ENCODE measurements around the gene EEF1G.

EEF1G gene

DNA sequence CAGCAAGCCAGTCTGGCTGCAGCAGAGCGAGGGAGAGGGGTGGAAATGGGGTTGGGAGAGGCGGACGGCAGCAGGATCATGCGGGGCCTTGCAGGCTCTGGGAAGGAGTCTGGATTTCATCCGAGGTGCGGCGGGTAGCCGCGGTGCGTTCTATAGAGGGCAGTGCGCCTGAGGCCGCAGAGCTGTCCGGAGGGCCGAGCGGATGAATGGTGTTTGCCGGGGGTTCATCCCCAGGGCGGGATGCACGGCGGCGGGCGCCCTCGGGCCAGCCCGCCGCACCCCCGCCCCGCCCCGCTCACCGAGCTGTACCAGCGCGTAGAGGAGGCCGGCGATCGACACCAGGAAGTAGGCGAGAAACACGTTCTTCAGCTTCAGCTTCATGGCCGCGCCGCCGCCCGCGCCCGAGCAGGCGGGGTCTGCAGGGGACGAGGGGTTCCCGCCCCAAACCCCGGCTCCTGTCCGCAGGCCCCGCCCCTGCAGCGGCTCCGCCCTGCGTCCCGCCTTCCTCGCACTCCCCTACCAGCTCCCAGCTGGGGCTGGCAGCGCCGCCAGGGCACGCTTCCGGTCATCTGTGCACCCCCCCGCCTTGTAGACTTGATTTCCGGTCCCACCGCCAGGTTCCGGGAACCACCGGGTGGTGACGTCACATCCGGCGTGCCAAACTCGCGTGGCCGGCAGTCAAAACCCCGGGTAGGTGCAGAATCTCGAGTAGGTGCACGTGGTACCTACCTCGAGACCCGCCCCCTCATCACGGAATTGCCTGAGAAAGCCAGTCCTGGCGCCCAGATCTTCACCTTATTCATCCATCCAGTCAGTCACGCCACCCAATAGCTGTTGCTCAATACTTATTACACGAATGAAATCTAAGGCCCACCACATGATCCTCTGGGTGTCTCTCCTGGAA lies 48.1 kb upstream of the EEF1G start, which contains the start of gene B3GAT3 (continued):
- TF ChIP-seq TRIM28 (IDR thresholded peaks at IDR 0.05; ENCODE audit: borderline replicate concordance, low read length), result no peak
- TF ChIP-seq ZNF843 (tag by site-specific recombination; IDR thresholded peaks at IDR 0.05), result peak; percentile 47; the same call in 1 of the 2 replicates
- no peak for TF ChIP-seq ZNF157 (tag by site-specific recombination; IDR thresholded peaks at IDR 0.05)
- TF ChIP-seq, protein P1, sequence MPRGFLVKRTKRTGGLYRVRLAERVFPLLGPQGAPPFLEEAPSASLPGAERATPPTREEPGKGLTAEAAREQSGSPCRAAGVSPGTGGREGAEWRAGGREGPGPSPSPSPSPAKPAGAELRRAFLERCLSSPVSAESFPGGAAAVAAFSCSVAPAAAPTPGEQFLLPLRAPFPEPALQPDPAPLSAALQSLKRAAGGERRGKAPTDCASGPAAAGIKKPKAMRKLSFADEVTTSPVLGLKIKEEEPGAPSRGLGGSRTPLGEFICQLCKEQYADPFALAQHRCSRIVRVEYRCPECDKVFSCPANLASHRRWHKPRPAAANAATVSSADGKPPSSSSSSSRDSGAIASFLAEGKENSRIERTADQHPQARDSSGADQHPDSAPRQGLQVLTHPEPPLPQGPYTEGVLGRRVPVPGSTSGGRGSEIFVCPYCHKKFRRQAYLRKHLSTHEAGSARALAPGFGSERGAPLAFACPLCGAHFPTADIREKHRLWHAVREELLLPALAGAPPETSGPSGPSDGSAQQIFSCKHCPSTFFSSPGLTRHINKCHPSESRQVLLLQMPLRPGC (tag by site-specific recombination; IDR thresholded peaks at IDR 0.05), result 0 out of 2 replicates have a peak, but pooled peaks have one; percentile 37
- TF ChIP-seq ZFP3 (tag by site-specific recombination; IDR thresholded peaks at IDR 0.05; ENCODE audit: low read depth), result no peak
- TF ChIP-seq, protein P2, sequence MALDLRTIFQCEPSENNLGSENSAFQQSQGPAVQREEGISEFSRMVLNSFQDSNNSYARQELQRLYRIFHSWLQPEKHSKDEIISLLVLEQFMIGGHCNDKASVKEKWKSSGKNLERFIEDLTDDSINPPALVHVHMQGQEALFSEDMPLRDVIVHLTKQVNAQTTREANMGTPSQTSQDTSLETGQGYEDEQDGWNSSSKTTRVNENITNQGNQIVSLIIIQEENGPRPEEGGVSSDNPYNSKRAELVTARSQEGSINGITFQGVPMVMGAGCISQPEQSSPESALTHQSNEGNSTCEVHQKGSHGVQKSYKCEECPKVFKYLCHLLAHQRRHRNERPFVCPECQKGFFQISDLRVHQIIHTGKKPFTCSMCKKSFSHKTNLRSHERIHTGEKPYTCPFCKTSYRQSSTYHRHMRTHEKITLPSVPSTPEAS (tag by site-specific recombination; IDR thresholded peaks at IDR 0.05), result no peak
- no peak for TF ChIP-seq ZNF19 (tag by site-specific recombination; IDR thresholded peaks at IDR 0.05; ENCODE audit: low read depth)
- TF ChIP-seq ZNF335 (tag by site-specific recombination; conservative IDR thresholded peaks at IDR 0.05), result peak; percentile 49
- TF ChIP-seq ZBTB17 (tag by site-specific recombination; IDR thresholded peaks at IDR 0.05), result peak; percentile 67
- TF ChIP-seq ZNF394 (tag by site-specific recombination; IDR thresholded peaks at IDR 0.05; ENCODE audit: borderline replicate concordance), result no peak
- no peak for TF ChIP-seq ZNF350 (tag by site-specific recombination; IDR thresholded peaks at IDR 0.05)
- TF ChIP-seq ZNF610 (tag by site-specific recombination; IDR thresholded peaks at IDR 0.05; ENCODE audit: borderline replicate concordance), result no peak
- no peak for TF ChIP-seq HOXA7 (CRISPR knock-in tag; IDR thresholded peaks at IDR 0.05; ENCODE audit: borderline replicate concordance)
- TF ChIP-seq, protein P3, sequence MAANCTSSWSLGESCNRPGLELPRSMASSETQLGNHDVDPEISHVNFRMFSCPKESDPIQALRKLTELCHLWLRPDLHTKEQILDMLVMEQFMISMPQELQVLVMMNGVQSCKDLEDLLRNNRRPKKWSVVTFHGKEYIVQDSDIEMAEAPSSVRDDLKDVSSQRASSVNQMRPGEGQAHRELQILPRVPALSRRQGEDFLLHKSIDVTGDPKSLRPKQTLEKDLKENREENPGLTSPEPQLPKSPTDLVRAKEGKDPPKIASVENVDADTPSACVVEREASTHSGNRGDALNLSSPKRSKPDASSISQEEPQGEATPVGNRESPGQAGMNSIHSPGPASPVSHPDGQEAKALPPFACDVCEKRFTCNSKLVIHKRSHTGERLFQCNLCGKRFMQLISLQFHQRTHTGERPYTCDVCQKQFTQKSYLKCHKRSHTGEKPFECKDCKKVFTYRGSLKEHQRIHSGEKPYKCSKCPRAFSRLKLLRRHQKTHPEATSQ (tag by site-specific recombination; IDR thresholded peaks at IDR 0.05), result no peak
- TF ChIP-seq ZNF211 (tag by site-specific recombination; IDR thresholded peaks at IDR 0.05; ENCODE audit: low read depth), result no peak
- TF ChIP-seq, protein P4, sequence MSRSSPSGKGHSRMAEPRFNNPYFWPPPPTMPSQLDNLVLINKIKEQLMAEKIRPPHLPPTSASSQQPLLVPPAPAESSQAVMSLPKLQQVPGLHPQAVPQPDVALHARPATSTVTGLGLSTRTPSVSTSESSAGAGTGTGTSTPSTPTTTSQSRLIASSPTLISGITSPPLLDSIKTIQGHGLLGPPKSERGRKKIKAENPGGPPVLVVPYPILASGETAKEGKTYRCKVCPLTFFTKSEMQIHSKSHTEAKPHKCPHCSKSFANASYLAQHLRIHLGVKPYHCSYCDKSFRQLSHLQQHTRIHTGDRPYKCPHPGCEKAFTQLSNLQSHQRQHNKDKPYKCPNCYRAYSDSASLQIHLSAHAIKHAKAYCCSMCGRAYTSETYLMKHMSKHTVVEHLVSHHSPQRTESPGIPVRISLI (tag by site-specific recombination; IDR thresholded peaks at IDR 0.05), result no peak
- TF ChIP-seq, protein P5, sequence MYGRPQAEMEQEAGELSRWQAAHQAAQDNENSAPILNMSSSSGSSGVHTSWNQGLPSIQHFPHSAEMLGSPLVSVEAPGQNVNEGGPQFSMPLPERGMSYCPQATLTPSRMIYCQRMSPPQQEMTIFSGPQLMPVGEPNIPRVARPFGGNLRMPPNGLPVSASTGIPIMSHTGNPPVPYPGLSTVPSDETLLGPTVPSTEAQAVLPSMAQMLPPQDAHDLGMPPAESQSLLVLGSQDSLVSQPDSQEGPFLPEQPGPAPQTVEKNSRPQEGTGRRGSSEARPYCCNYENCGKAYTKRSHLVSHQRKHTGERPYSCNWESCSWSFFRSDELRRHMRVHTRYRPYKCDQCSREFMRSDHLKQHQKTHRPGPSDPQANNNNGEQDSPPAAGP (tag by site-specific recombination; IDR thresholded peaks at IDR 0.05), result 0 out of 2 replicates have a peak, but pooled peaks have one; percentile 43
- no peak for TF ChIP-seq ZNF416 (tag by site-specific recombination; IDR thresholded peaks at IDR 0.05)
- TF ChIP-seq GLI2 (tag by site-specific recombination; IDR thresholded peaks at IDR 0.05; ENCODE audit: borderline replicate concordance, low read depth), result no peak
- no peak for TF ChIP-seq ZNF623 (tag by site-specific recombination; IDR thresholded peaks at IDR 0.05)
- TF ChIP-seq, protein P6, sequence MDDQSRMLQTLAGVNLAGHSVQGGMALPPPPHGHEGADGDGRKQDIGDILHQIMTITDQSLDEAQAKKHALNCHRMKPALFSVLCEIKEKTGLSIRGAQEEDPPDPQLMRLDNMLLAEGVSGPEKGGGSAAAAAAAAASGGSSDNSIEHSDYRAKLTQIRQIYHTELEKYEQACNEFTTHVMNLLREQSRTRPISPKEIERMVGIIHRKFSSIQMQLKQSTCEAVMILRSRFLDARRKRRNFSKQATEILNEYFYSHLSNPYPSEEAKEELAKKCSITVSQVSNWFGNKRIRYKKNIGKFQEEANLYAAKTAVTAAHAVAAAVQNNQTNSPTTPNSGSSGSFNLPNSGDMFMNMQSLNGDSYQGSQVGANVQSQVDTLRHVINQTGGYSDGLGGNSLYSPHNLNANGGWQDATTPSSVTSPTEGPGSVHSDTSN (CRISPR knock-in tag; IDR thresholded peaks at IDR 0.05), result 0 out of 2 replicates have a peak, but pooled peaks have one; percentile 65
- TF ChIP-seq, protein P7, sequence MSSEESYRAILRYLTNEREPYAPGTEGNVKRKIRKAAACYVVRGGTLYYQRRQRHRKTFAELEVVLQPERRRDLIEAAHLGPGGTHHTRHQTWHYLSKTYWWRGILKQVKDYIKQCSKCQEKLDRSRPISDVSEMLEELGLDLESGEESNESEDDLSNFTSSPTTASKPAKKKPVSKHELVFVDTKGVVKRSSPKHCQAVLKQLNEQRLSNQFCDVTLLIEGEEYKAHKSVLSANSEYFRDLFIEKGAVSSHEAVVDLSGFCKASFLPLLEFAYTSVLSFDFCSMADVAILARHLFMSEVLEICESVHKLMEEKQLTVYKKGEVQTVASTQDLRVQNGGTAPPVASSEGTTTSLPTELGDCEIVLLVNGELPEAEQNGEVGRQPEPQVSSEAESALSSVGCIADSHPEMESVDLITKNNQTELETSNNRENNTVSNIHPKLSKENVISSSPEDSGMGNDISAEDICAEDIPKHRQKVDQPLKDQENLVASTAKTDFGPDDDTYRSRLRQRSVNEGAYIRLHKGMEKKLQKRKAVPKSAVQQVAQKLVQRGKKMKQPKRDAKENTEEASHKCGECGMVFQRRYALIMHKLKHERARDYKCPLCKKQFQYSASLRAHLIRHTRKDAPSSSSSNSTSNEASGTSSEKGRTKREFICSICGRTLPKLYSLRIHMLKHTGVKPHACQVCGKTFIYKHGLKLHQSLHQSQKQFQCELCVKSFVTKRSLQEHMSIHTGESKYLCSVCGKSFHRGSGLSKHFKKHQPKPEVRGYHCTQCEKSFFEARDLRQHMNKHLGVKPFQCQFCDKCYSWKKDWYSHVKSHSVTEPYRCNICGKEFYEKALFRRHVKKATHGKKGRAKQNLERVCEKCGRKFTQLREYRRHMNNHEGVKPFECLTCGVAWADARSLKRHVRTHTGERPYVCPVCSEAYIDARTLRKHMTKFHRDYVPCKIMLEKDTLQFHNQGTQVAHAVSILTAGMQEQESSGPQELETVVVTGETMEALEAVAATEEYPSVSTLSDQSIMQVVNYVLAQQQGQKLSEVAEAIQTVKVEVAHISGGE (tag by site-specific recombination; conservative IDR thresholded peaks at IDR 0.05; ENCODE audit: low read depth), result peak; percentile 97
- TF ChIP-seq FEZF1 (tag by site-specific recombination; IDR thresholded peaks at IDR 0.05), result peak; percentile 9; the same call in 1 of the 2 replicates
- TF ChIP-seq ZNF214 (tag by site-specific recombination; IDR thresholded peaks at IDR 0.05; ENCODE audit: borderline replicate concordance), result no peak
- TF ChIP-seq, protein P8, sequence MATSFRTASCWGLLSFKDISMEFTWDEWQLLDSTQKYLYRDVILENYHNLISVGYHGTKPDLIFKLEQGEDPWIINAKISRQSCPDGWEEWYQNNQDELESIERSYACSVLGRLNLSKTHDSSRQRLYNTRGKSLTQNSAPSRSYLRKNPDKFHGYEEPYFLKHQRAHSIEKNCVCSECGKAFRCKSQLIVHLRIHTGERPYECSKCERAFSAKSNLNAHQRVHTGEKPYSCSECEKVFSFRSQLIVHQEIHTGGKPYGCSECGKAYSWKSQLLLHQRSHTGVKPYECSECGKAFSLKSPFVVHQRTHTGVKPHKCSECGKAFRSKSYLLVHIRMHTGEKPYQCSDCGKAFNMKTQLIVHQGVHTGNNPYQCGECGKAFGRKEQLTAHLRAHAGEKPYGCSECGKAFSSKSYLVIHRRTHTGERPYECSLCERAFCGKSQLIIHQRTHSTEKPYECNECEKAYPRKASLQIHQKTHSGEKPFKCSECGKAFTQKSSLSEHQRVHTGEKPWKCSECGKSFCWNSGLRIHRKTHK (tag by site-specific recombination; IDR thresholded peaks at IDR 0.05), result no peak
